Activated CD8-positive, alpha-beta memory T cell treated with anti-CD3 and anti-CD28 coated beads, Interleukin-2, amount 10 ng/mL, durations not matched to agents 7 days and 5 days (primary cell): Measurements from ENCODE around the gene ZNF559. TPM values are rescaled to one million over a fixed set of nuclear protein-coding genes. Genes with fewer than 3 reads are reported as not detected.
"Not testable (repeated sequence)": the region's sequence is repeated elsewhere in the genome, so short reads cannot be mapped to it uniquely, and the experiment has no call there.

Experiments used
- ATAC-seq: fragments of 150-1000 bp; cut with Tn5 transposase; one replicate; pipeline ENCODE4 v1.10.0; 2021; ENCODE audit warnings: moderate library complexity
- CTCF ChIA-PET: fragments of 350-600 bp; sonication (Branson Sonifier 250); formaldehyde crosslinking; loops from one replicate; lab custom pipeline; 2021; ENCODE audit warnings: antibody characterized with exemption; lab: Charles Lee
- DNase-seq: peaks from one replicate; pipeline ENCODE4 v3.0.0-alpha.2; 2020
- H3K27ac Mint-ChIP-seq: one replicate; pipeline ENCODE4 v1.8.0; 2021; ENCODE audit warnings: mild to moderate bottlenecking, mixed read lengths
- H3K27me3 Mint-ChIP-seq: one replicate; pipeline ENCODE4 v1.8.0; 2021; ENCODE audit warnings: mixed read lengths
- H3K36me3 Mint-ChIP-seq: one replicate; pipeline ENCODE4 v1.8.0; 2021; ENCODE audit warnings: mild to moderate bottlenecking, mixed read lengths
- H3K4me1 Mint-ChIP-seq: one replicate; pipeline ENCODE4 v1.8.0; 2021; ENCODE audit warnings: mixed read lengths
- H3K4me3 Mint-ChIP-seq: one replicate; pipeline ENCODE4 v1.8.0; 2021; ENCODE audit warnings: mild to moderate bottlenecking, moderate library complexity, mixed read lengths
- H3K9me3 Mint-ChIP-seq: one replicate; pipeline ENCODE4 v1.8.0; 2022; ENCODE audit warnings: low read depth, mixed read lengths
- total RNA-seq, 2 experiments: library from RNA; stranded (reverse); gene quantifications; one replicate each; pipeline ENCODE4 v1.2.3, GENCODE V29; 2021

The ZNF559 gene
- total RNA-seq, result 10 to 100 TPM; 10.9 to 14.9 TPM

DNA sequence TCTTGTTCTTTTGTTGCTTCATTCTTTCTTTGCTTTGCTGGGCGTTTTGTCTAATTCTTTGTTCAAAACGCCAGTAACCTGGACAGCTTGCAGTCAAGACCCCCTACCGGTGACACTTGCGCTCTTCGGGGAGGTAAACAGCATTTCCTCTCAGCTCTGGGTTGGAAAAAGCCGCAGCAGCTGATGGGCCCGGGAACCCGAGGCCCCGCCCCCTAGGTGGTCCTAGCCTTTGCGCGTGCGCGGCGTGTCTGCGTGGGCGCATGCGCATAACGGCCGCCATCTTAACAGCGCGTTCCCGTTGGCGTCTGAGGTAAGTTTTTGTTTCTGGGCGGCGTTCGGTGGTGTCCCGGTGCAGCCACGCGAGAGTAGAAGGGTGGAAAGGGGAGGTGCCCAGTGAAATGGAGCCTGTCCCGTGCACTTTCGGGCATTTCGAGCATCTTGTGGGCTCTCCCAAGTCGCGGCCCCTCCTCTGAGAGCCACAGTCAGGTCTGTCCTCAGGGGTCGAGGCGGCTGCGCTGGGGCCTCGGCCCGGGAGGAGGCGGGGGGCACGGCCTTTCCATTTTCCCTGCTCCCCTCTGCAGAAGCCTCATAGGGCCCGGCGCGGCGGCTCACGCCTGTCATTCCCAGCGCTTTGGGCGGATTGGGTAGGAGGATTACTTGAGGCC is at the start of gene ZNF559:
Gene ZNF559, plus strand, starts transcription at position 261 of the 665 bp plus-strand sequence. CDS start 14,371 bp downstream, outside the sequence.
- DNase-seq (peak; percentile 97), ATAC-seq (peak; percentile 99)
- H3K9me3 Mint-ChIP-seq, result peaks cover 18% of the 10 kb centered on the region
- CTCF ChIA-PET, result interaction anchor here (0.6 to 1.8 kb wide), 4 partner anchors 11 to 258 kb away, joined by 3 to 15 read pairs (median 4); no protein-coding TSS in a partner anchor
- H3K27me3 Mint-ChIP-seq, result no peaks in the 10 kb centered on the region
- peaks cover 28% of the 10 kb centered on the region for H3K4me1 Mint-ChIP-seq
- peak within 1 kb of the TSS; percentile 86 for H3K4me3 Mint-ChIP-seq
- H3K36me3 Mint-ChIP-seq, result peaks cover 49% of the 10 kb centered on the region
- H3K27ac Mint-ChIP-seq, result peak within 1 kb of the TSS; percentile 97

DNA sequence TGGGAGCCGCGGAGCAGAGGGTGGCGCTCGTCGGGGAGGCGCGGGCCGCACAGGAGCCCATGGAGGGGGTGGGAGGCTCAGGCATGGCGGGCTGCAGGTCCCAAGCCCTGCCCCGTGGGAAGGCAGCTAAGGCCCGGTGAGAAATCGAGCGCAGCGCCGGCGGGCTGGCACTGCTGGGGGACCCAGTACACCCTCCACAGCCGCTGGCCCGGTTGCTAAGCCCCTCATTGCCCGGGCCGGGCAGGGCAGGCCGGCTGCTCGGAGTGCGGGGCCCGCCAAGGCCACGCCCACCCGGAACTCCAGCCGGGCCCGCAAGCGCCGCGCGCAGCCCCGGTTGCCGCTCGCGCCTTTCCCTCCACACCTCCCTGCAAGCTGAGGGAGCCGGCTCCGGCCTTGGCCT is 40.5 kb upstream of the ZNF559 start:
- Mint-ChIP-seq H3K36me3 (peaks cover 13% of the 10 kb centered on the region), H3K4me3 (peak overlapping the region; percentile 37), H3K9me3 (peaks cover 17% of the 10 kb centered on the region)
- H3K4me1 Mint-ChIP-seq, ATAC-seq, H3K27me3 Mint-ChIP-seq, H3K27ac Mint-ChIP-seq: not testable (repeated sequence)
- DNase-seq, result peak; percentile 48
- CTCF ChIA-PET, result interaction anchor here (0.6 kb wide), 1 partner anchor 1470 kb away, joined by 3 read pairs; no protein-coding TSS in a partner anchor

DNA sequence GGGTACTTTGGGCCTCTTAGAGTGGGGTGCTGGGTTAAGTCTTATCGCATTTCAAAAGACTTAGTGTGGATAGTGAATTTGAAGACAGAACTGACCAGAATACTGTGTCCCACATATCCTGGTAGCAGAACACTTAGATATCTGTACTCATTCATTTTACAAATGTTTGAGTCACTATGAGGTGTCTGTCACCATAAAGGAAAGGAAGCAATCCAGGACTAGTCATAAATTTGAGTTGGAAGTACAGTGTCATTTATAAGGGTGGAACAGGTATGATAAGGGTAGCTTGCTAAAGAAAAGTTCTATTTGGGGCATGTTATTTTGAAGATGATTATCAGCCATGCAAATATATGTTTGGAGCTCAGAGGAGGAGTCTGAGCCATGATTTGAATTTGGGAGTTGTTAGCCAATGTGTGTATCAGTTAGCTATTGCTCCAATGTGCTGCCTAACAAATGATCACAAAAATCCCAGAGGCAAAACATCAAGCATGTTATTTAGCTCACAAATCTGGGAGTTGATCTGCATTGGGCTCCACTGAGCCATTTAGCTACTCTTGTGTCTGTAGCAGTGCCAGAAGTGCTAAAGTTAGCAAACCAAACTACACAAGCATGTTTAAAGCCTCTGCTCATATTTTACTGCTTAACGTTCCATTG is 34.6 kb upstream of the ZNF559 start:
- no peak for ATAC-seq
- no peak overlapping the region for H3K27ac Mint-ChIP-seq
- H3K4me1 Mint-ChIP-seq, result no peaks in the 10 kb centered on the region
- no peaks in the 10 kb centered on the region for H3K27me3 Mint-ChIP-seq
- peaks cover 39% of the 10 kb centered on the region for H3K36me3 Mint-ChIP-seq
- DNase-seq, result no peak
- no peak overlapping the region for H3K4me3 Mint-ChIP-seq
- CTCF ChIA-PET, result no interaction called here
- H3K9me3 Mint-ChIP-seq, result peaks cover 38% of the 10 kb centered on the region

DNA sequence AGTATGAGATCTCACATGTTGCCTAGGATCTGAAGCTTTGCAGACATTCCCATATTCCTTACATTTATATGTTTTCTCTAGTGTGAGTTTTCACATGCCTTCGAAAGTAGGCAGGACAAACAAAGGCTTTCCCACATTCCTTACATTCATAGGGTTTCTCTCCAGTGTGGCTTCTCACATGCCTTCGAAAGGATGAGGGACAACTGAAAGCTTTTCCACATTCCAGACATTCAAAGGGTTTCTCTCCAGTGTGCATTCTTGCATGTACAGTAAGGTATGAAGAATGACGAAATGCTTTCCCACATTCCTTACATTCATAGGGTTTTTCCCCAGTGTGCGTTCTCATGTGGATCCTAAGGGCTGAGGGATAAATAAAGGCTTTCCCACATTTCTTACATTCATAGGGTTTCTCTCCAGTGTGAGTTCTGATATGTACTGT is 28.5 kb upstream of the ZNF559 start:
- Mint-ChIP-seq H3K4me1 (no peaks in the 10 kb centered on the region), H3K27ac (no peak overlapping the region), H3K27me3 (no peaks in the 10 kb centered on the region), H3K9me3 (peaks cover 47% of the 10 kb centered on the region), H3K36me3 (peaks cover 79% of the 10 kb centered on the region), H3K4me3 (no peak overlapping the region)
- ATAC-seq (no peak), DNase-seq (no peak)
- CTCF ChIA-PET, result no interaction called here

DNA sequence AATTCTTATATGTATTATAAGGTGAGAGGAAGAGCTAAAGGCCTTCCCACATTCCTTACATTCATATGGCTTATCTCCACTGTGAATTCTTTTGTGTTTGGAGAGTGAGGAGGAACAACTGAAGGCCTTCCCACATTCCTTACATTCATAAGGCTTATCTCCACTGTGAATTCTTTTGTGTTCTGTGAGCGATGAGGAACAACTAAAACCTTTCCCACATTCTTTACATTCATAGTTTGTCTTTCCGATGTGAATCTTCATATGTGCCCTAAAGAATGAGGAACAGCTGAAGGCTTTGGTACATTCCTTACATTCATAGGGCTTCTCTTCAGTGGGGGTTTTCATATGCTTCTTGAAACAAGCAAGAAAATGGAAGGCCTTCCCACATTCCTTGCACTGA is 27.6 kb upstream of the ZNF559 start:
- Mint-ChIP-seq H3K4me3 (no peak overlapping the region), H3K27ac (no peak overlapping the region), H3K9me3 (peaks cover 51% of the 10 kb centered on the region), H3K36me3 (peaks cover 85% of the 10 kb centered on the region), H3K4me1 (no peaks in the 10 kb centered on the region), H3K27me3 (no peaks in the 10 kb centered on the region)
- DNase-seq, result no peak
- CTCF ChIA-PET, result no interaction called here
- ATAC-seq, result no peak

DNA sequence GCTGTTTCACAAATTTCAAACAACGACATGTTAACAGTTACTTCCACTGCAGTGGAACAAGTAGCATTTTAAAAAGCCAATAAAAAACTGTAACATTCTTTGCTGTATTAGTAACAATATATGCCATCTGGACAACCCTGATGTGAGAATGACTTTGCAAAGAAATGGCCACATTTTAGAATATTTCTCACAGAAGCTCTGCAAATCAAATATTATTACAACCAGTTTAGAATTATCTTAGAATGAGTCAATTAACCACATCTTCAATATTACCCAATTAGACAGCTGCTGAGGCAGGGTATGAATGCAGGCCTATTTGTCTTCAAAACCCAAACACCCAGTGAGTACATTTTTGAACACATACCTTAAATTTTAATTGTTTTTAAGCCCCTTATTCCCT is 17.5 kb upstream of the ZNF559 start:
- CTCF ChIA-PET, result no interaction called here
- no peak overlapping the region for H3K27ac Mint-ChIP-seq
- DNase-seq (no peak), ATAC-seq (no peak)
- H3K27me3 Mint-ChIP-seq, result no peaks in the 10 kb centered on the region
- peaks cover 19% of the 10 kb centered on the region for H3K4me1 Mint-ChIP-seq
- peaks cover 10% of the 10 kb centered on the region for H3K9me3 Mint-ChIP-seq
- H3K4me3 Mint-ChIP-seq, result no peak overlapping the region
- H3K36me3 Mint-ChIP-seq, result peaks cover 48% of the 10 kb centered on the region

DNA sequence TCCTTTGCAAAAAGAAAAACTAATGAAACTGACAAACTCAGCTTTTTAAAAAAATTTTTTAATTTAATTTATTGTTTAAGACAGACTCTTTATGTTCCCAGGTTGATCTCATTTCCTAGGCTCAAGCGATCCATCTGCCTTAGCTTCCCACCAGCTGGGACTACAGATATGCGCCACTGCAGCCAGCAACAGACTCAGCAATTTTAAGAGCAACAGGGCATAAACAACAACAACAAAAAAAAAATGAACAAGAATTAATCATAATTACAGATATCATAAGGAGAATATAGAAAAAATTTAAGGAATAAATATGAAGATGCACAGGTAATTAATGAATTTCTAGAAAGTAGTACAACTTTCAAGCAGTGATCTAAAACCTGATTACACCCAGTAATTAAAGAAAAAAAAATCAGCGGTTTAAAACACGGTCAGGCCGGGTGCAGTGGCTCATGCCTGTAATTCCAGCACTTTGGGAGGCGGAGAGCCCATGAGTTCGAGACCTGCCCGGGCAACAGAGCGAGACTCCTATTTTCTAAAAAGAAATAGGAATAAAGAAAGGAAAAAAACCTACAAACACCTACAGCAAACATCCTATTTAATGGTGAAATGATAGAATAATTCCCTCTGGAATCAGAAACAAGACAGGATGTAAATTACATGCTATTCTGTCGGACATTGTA is 15.7 kb upstream of the ZNF559 start:
- H3K9me3 Mint-ChIP-seq, result peaks cover 5% of the 10 kb centered on the region
- H3K27me3 Mint-ChIP-seq, result no peaks in the 10 kb centered on the region
- CTCF ChIA-PET, result interaction anchor here (0.7 to 0.9 kb wide), 2 partner anchors 10 to 317 kb away, joined by 4 read pairs; no protein-coding TSS in a partner anchor
- peak overlapping the region; percentile 92 for H3K27ac Mint-ChIP-seq
- ATAC-seq (no peak), DNase-seq (no peak)
- peaks cover 19% of the 10 kb centered on the region for H3K4me1 Mint-ChIP-seq
- H3K4me3 Mint-ChIP-seq, result peak overlapping the region; percentile 91
- H3K36me3 Mint-ChIP-seq, result peaks cover 31% of the 10 kb centered on the region

DNA sequence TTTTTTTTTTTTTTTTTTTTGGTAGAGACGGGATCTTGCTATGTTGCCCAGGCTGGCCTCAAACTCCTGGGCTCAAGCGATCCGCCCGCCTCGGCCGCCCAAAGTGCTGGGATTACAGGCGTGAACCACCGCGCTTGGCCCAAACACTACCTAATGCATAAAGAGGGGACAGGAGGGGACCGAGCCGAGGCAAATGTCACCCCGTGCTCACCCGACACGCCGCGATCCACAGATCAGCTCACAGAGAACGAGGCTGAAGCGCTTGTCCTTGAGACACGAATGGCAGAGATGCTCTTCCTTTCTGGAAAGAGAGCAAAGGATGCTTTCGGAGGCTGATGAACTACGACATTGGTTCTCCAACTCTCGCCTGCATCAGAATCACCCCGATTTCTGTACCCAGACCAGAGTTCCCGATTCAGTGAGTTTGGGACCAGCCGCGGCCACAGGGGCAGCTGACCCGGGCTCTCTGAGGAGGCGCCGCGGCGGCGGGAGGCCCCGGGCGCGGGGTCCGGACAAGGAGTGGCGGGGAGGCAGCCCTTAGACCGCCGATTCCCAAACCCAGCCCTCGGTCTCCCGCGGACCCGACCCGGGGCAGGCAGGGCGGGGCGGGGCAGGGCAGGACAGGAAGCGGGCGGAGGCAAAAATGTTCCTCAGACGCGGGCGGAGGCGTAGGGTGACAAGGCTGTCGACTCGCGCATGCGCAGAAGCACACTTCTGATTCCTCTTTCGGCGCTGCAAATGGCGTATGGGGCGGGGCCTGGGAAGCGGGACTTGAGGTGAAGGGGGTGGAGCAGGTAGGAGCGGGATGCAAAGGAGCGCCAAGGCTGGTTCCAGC is 14.6 kb upstream of the ZNF559 start, which contains the start of gene ZNF699:
Gene ZNF699, minus strand, starts transcription at position 700 of the 835 bp plus-strand sequence. CDS start 4,719 bp downstream, outside the sequence.
- Mint-ChIP-seq H3K4me1 (peaks cover 19% of the 10 kb centered on the region), H3K9me3 (peaks cover 5% of the 10 kb centered on the region), H3K4me3 (peak within 1 kb of the TSS; percentile 91), H3K36me3 (peaks cover 20% of the 10 kb centered on the region), H3K27ac (peak within 1 kb of the TSS; percentile 98), H3K27me3 (no peaks in the 10 kb centered on the region)
- peak; percentile 99 for DNase-seq
- ATAC-seq, result peak; percentile 94
- CTCF ChIA-PET, result interaction anchor here (1.1 to 1.2 kb wide), 2 partner anchors 24 to 126 kb away, joined by 3 read pairs; partner anchors contain the start of gene ZNF266

DNA sequence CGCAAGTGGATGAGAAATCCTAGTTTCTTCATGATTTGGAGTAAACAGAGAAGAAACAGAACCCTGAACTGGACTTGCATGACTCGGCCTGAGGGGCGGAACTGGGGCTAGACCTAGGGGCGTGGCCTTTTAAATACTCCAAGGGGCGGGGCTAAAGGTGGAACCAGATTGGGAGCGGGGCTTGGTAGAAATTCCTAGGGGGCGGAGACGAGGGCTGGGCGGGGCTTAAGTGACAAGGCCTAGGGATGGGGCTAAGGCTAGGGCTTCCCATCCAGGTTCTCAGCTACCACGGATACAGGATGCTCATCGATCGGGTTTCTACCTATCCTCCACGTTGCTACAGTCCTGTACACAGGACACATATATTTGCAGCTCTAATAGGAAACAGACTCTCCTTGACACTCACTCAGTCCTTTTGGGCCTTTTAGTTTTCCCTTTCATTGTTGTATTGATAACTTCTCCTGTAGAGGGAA is 14.0 kb upstream of the ZNF559 start:
- Mint-ChIP-seq H3K9me3 (peaks cover 3% of the 10 kb centered on the region), H3K36me3 (peaks cover 15% of the 10 kb centered on the region), H3K27ac (peak overlapping the region; percentile 98), H3K4me3 (peak overlapping the region; percentile 91), H3K4me1 (peaks cover 19% of the 10 kb centered on the region), H3K27me3 (no peaks in the 10 kb centered on the region)
- no peak for DNase-seq
- ATAC-seq, result peak; percentile 70
- CTCF ChIA-PET, result interaction anchor here (1.1 to 3.1 kb wide), 4 partner anchors 13 to 277 kb away, joined by 3 to 15 read pairs (median 4); partner anchors contain the start of genes ZNF266 and ZNF559

DNA sequence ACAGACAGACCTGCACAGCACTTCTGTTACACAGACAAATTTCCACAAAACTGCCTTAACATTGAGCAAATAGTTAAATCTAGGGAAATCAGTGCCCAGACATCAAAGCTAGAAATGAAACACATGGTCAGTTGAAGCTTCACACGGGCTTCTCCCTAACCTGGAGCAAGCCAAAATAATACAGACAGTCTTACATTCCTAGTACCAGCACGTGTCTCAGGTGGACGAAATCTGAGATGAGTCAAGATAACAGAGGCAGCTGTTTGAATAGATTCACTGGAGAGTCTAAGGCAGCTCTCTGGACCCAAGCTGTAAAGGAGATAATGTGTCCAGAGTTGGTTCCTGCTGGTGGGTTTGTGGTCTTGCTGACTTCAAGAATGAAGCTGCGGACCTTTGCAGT is 10.2 kb upstream of the ZNF559 start:
- Mint-ChIP-seq H3K4me3 (no peak overlapping the region), H3K4me1 (peaks cover 6% of the 10 kb centered on the region), H3K27ac (no peak overlapping the region), H3K9me3 (no peaks in the 10 kb centered on the region), H3K36me3 (no peaks in the 10 kb centered on the region), H3K27me3 (no peaks in the 10 kb centered on the region)
- CTCF ChIA-PET, result interaction anchor here (1.5 kb wide), 1 partner anchor 276 kb away, joined by 3 read pairs; no protein-coding TSS in a partner anchor
- no peak for DNase-seq
- no peak for ATAC-seq

DNA sequence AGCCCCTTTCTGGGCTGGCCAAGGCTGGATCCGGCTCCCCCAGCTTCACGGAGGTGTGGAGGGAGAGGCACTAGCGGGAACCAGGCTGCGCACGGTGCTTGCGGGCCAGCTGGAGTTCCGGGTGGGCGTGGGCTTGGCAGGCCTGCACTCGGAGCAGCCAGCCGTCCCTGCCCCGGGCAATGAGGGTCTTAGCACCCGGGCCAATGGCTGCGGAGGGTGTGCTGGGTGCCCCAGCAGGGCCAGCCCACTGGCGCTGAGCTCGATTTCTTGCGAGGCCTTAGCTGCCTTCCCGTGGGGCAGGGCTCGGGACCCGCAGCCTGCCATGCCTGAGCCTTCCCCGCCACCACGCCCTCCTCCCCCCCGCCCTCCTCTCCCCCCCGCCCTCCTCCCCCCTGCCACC is 2.6 kb upstream of the ZNF559 start:
- H3K9me3 Mint-ChIP-seq, result peaks cover 10% of the 10 kb centered on the region
- ATAC-seq (no peak), DNase-seq (no peak)
- no peak overlapping the region for H3K27ac Mint-ChIP-seq
- H3K4me1 Mint-ChIP-seq, result peaks cover 27% of the 10 kb centered on the region
- H3K4me3 Mint-ChIP-seq, result no peak overlapping the region
- H3K36me3 Mint-ChIP-seq, result peaks cover 31% of the 10 kb centered on the region
- CTCF ChIA-PET, result no interaction called here
- H3K27me3 Mint-ChIP-seq, result no peaks in the 10 kb centered on the region

DNA sequence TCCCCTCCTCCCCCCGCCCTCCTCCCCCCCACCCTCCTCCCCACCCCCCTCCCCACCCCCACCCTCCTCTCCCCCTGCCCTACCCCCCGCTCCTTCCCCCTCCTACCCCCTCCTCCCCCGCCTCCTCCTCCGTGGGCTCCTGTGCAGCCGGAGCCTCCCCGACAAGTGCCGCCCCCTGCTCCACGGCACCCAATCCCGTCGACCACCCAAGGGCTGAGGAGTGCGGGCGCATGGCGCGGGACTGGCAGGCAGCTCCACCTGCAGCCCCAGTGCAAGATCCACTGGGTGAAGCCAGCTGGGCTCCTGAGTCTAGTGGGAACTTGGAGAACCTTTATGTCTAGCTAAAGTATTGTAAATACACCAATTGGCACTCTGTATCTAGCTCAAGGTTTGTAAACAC is 2.2 kb upstream of the ZNF559 start:
- not testable (repeated sequence) for H3K27ac Mint-ChIP-seq, ATAC-seq, H3K27me3 Mint-ChIP-seq

More for the DNA sequence above, 2.2 kb upstream of the ZNF559 start:
- H3K4me3 Mint-ChIP-seq, DNase-seq, CTCF ChIA-PET: not testable (repeated sequence)
- Mint-ChIP-seq H3K4me1 (peaks cover 28% of the 10 kb centered on the region), H3K9me3 (peaks cover 10% of the 10 kb centered on the region), H3K36me3 (peaks cover 32% of the 10 kb centered on the region)
